Kidney epithelial cell (primary cell): ENCODE data around the gene MACROH2A1. TPM values are rescaled to one million over a fixed set of nuclear protein-coding genes. Genes with fewer than 3 reads are reported as not detected.
"Not testable (repeated sequence)": the region's sequence is repeated elsewhere in the genome, so short reads cannot be mapped to it uniquely, and the experiment has no call there.

Experiments used
- DNase-seq: peaks from one replicate; pipeline ENCODE4 v3.0.0-alpha.2; 2010; ENCODE audit warnings: low read depth
- H3K27me3 ChIP-seq: 2 replicates; pipeline ENCODE4 v1.6.0; 2011; ENCODE audit warnings: low read length; ENCODE audit not compliant: control insufficient read depth, insufficient read depth
- H3K36me3 ChIP-seq: 2 replicates; pipeline ENCODE4 v1.5.1; 2011; ENCODE audit warnings: low read length; ENCODE audit not compliant: control insufficient read depth, insufficient read depth
- H3K4me3 ChIP-seq: 2 replicates; pipeline ENCODE4 v1.5.1; 2011; ENCODE audit warnings: low read depth, mild to moderate bottlenecking, control low read depth, low read length
- total RNA-seq: library from RNA; depleted of rRNA; stranded (reverse); fragments of >200 nt; gene quantifications from 2 replicates; pipeline ENCODE4 v1.2.3, GENCODE V29; 2015
- TF ChIP-seq, protein P1 (sequence below): IDR thresholded peaks from 2 replicates; pipeline ENCODE4 v1.5.1; 2011; ENCODE audit warnings: mild to moderate bottlenecking, moderate library complexity, low read length, control low read depth, inconsistent platforms; ENCODE audit not compliant: insufficient read depth, poor library complexity, severe bottlenecking

MACROH2A1 gene
- total RNA-seq, 1 donor from 2014 or later, result 298 TPM

DNA sequence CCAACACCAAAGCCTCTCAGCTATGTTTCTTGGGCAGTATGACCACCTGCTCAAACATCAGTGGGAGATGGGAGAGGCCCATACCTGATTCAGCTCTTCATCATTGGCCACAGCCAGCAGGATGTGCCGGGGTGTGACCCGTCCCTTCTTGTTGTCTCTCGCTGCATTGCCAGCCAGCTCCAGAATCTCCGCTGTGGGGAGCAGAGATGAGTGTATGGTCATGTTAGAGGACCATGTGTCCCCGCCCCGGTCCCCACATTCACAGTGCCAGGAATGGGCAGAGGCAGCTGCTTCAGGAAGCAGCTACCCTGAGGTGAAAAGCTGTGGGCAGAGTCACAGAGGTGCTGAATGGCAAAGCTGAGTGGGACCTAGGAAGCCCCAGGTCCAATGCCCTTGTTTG, 29.1 kb downstream of the MACROH2A1 start:
- no peaks in the 10 kb centered on the region for H3K27me3 ChIP-seq
- DNase-seq, result no peak
- H3K4me3 ChIP-seq, result no peak overlapping the region
- peaks cover 9% of the 10 kb centered on the region for H3K36me3 ChIP-seq
- TF ChIP-seq, protein P1, sequence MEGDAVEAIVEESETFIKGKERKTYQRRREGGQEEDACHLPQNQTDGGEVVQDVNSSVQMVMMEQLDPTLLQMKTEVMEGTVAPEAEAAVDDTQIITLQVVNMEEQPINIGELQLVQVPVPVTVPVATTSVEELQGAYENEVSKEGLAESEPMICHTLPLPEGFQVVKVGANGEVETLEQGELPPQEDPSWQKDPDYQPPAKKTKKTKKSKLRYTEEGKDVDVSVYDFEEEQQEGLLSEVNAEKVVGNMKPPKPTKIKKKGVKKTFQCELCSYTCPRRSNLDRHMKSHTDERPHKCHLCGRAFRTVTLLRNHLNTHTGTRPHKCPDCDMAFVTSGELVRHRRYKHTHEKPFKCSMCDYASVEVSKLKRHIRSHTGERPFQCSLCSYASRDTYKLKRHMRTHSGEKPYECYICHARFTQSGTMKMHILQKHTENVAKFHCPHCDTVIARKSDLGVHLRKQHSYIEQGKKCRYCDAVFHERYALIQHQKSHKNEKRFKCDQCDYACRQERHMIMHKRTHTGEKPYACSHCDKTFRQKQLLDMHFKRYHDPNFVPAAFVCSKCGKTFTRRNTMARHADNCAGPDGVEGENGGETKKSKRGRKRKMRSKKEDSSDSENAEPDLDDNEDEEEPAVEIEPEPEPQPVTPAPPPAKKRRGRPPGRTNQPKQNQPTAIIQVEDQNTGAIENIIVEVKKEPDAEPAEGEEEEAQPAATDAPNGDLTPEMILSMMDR, result no peak

DNA sequence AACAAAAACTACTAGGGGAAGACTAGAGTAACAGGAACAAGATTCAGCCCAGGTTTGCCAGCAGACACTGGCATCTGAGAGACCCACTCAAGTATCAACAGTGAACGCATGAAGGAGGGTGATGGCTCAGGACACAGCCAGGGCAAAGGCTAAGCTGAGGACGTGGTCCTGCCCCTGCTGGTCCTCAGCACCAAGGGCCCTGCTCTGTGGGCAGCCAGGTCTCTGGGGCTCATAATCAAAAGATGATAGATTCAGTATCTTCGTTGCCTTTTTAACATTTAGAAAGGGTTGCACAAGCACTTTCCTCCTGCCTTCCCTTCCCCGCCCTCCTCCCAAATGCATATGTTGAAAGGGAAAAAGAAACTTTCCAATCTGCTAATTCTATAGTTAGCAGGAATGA, 31.5 kb downstream of the MACROH2A1 start:
- no peak overlapping the region for H3K4me3 ChIP-seq
- no peak for DNase-seq
- H3K27me3 ChIP-seq, result no peaks in the 10 kb centered on the region
- TF ChIP-seq, protein P1, result no peak
- peaks cover 7% of the 10 kb centered on the region for H3K36me3 ChIP-seq

DNA sequence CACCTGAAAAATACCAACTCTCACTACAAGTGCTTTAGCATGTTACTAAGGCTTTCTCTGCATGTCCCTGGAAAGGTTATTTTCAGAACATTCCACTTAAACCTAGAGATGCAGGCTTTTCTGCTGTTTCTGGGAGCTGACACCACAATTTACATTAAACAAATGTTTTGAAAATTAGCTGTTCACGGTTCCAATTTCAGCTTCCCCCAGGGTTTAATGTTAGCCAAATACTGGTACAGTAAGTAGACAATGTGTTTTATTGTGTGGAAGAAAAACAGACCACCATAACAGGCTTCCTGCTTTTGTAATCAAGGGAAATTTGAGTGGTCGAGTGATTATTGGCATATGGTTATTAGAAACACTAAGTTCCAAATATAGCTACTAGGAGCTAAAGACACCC, 32.0 kb downstream of the MACROH2A1 start:
- H3K4me3 ChIP-seq, result no peak overlapping the region
- DNase-seq, result no peak
- TF ChIP-seq, protein P1, result no peak
- H3K36me3 ChIP-seq, result peaks cover 6% of the 10 kb centered on the region
- no peaks in the 10 kb centered on the region for H3K27me3 ChIP-seq

DNA sequence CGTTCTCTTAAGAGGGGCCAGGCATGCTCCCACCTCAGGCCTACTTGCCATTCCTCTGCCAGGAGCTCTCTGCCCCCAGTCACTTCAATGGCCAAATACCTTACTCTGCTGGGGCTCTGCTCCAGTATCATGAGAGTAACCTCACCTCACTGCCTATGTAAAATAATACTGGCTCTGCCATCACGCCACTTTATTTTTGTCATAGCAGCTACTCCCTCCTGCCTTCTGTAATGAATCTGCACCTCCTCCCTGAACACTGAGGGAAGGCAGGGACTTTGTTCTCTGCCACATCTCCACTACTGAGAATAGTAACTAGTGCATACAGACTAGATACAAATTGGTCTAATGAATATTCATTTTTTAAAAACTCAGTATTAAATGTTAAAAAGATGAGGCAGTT, 33.8 kb downstream of the MACROH2A1 start:
- TF ChIP-seq, protein P1, result no peak
- Histone ChIP-seq H3K27me3 (no peaks in the 10 kb centered on the region), H3K36me3 (peaks cover 6% of the 10 kb centered on the region), H3K4me3 (no peak overlapping the region)
- no peak for DNase-seq

DNA sequence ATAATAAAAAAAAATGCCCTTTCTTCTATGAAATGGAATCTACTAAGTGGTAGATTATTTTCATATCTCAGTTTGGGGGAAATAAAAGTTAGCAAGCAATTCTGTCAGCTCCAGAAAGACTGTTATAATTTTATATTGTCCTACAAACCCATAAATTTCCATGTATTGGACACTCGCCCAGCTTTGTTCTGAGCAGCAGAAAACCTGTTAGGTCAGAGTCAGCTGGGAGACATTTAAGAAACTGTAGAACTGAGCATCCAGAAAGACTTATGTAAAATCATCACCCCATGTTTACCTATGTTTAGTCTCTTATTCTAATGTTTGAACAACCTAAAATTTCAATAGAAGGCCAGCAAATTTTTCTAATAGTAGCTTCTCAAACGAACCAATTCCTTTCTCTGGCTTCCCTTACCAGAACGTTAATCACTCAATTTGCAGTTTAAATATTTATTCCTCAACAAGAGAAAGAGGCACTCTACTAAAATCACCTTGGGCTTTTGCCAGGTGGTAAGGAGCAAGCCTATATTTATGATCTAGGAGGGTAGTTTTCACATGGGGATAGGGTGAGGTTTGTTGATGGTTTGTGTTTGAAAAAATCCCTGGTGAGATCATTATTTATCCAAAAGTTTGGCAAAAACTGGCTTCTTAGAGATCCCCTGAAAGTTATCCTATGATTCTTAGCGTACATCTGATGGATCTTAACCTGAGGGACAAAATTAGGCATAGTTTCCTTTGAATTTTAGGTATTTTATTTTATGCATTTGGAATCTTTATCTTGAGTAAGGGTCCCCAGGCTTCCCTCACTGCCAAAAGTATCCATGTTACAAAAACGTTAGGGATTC, 34.4 kb downstream of the MACROH2A1 start:
- peaks cover 5% of the 10 kb centered on the region for H3K36me3 ChIP-seq

DNA sequence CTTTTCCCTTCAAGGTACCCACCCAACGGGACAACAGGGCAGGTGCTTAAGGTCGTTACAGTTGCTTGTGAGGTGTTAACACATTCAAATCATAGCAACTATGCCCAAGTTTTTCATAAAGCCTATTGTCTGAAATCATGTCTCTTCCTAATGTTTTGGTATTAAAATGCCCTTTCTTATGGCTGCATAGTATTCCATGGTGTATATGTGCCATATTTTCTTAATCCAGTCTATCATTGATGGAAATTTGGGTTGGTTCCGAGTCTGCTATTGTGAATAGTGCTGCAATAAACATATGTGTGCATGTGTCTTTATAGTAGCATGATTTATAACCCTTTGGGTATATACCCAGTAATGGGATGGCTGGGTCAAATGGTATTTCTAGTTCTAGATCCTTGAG, 35.7 kb downstream of the MACROH2A1 start:
- H3K36me3 ChIP-seq, H3K4me3 ChIP-seq, H3K27me3 ChIP-seq, DNase-seq: not testable (repeated sequence)

More for the DNA sequence above, 34.4 kb downstream of the MACROH2A1 start:
- TF ChIP-seq, protein P1, result no peak
- DNase-seq, result no peak
- H3K4me3 ChIP-seq, result no peak overlapping the region
- H3K27me3 ChIP-seq, result no peaks in the 10 kb centered on the region
